Neural progenitor cell (in vitro differentiated cells): ENCODE data around the gene CARMIL1.

Source experiments
- EZH2 ChIP-seq: fragments of 200-600 bp; sonication (generic); IDR thresholded peaks from 2 replicates; pipeline ENCODE4 v1.6.1; 2017; ENCODE audit warnings: antibody characterized with exemption, mild to moderate bottlenecking, moderate library complexity
- TF ChIP-seq, protein P1 (sequence below): fragments of 200-600 bp; sonication (generic); IDR thresholded peaks from 2 replicates; pipeline ENCODE4 v1.5.1; 2017; ENCODE audit warnings: antibody characterized with exemption, mild to moderate bottlenecking

DNA sequence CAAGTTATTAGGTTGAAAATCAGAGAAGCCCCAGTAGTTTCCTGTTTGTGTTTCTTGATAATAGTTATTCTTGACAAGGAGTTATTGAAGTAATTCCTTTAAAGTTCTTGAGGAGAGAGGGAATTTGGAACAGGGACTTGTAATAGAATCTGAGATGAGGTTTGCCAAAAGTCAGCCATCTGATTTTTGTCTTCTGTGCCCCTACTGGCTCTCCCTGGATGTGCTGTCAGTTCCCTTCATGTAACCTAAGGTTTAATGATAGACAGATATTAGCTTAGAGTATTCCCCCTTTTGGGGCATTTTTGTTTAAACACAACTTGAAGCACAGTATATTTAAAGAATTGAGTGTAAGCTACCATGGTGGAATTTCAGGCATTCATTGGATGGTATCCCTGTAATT is 71.4 kb downstream of the CARMIL1 start:
- TF ChIP-seq, protein P1, sequence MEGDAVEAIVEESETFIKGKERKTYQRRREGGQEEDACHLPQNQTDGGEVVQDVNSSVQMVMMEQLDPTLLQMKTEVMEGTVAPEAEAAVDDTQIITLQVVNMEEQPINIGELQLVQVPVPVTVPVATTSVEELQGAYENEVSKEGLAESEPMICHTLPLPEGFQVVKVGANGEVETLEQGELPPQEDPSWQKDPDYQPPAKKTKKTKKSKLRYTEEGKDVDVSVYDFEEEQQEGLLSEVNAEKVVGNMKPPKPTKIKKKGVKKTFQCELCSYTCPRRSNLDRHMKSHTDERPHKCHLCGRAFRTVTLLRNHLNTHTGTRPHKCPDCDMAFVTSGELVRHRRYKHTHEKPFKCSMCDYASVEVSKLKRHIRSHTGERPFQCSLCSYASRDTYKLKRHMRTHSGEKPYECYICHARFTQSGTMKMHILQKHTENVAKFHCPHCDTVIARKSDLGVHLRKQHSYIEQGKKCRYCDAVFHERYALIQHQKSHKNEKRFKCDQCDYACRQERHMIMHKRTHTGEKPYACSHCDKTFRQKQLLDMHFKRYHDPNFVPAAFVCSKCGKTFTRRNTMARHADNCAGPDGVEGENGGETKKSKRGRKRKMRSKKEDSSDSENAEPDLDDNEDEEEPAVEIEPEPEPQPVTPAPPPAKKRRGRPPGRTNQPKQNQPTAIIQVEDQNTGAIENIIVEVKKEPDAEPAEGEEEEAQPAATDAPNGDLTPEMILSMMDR, result no peak
- TF ChIP-seq EZH2, result no peak
